SK-N-SH treated with all-trans-retinoic acid at 6 μM for 48 hours (cell line): ENCODE data around the gene ZBTB8B.

Source experiments
- BACH2 ChIP-seq: fragments of 250-450 bp; sonication (Bioruptor Pico); IDR thresholded peaks from 2 replicates; pipeline ENCODE4 v1.9.0; 2021; ENCODE audit warnings: mild to moderate bottlenecking, borderline replicate concordance
- ESRRG ChIP-seq: fragments of 250-450 bp; sonication (Bioruptor Pico); IDR thresholded peaks from 2 replicates; pipeline ENCODE4 v1.6.1; 2021; ENCODE audit warnings: mild to moderate bottlenecking
- GLIS3 ChIP-seq: fragments of 250-450 bp; sonication (Bioruptor Pico); IDR thresholded peaks from 2 replicates; pipeline ENCODE4 v1.5.0; 2020; ENCODE audit warnings: mild to moderate bottlenecking, moderate library complexity
- OSR1 ChIP-seq: fragments of 250-450 bp; sonication (Bioruptor Pico); IDR thresholded peaks from 2 replicates; pipeline ENCODE4 v1.8.0; 2022; ENCODE audit warnings: moderate library complexity, mild to moderate bottlenecking, inconsistent platforms
- PATZ1 ChIP-seq: fragments of 250-450 bp; sonication (Bioruptor Pico); IDR thresholded peaks from 2 replicates; pipeline ENCODE4 v1.8.0; 2020; ENCODE audit warnings: mild to moderate bottlenecking, moderate library complexity, borderline replicate concordance
- POU6F1 ChIP-seq: fragments of 250-450 bp; sonication (Bioruptor Pico); IDR thresholded peaks from 2 replicates; pipeline ENCODE4 v1.8.0; 2021; ENCODE audit warnings: low read depth, mild to moderate bottlenecking, moderate library complexity, borderline replicate concordance
- PPARA ChIP-seq: fragments of 250-450 bp; sonication (Bioruptor Pico); IDR thresholded peaks from 2 replicates; pipeline ENCODE4 v1.5.0; 2020; ENCODE audit warnings: mild to moderate bottlenecking, borderline replicate concordance
- RARB ChIP-seq: fragments of 250-450 bp; sonication (Bioruptor Pico); IDR thresholded peaks from 2 replicates; pipeline ENCODE4 v1.8.0; 2021; ENCODE audit warnings: mild to moderate bottlenecking, moderate library complexity
- ZC3H10 ChIP-seq: fragments of 250-450 bp; sonication (Bioruptor Pico); IDR thresholded peaks from 2 replicates; pipeline ENCODE4 v1.5.1; 2021; ENCODE audit warnings: mild to moderate bottlenecking, moderate library complexity
- ZFP3 ChIP-seq: fragments of 250-450 bp; sonication (Bioruptor Pico); IDR thresholded peaks from 2 replicates; pipeline ENCODE4 v1.5.0; 2020; ENCODE audit warnings: mild to moderate bottlenecking, moderate library complexity
- ZFP30 ChIP-seq: fragments of 450-650 bp; formaldehyde crosslinking; IDR thresholded peaks from 2 replicates; pipeline ENCODE4 v1.5.0; 2022; ENCODE audit warnings: mild to moderate bottlenecking, moderate library complexity
- ZNF565 ChIP-seq: fragments of 450-650 bp; formaldehyde crosslinking; conservative IDR thresholded peaks from 2 replicates; pipeline ENCODE4 v1.5.0; 2020; ENCODE audit warnings: low read depth, mild to moderate bottlenecking, moderate library complexity
- ZNF70 ChIP-seq: fragments of 450-650 bp; formaldehyde crosslinking; IDR thresholded peaks from 2 replicates; pipeline ENCODE4 v1.5.0; 2020; ENCODE audit warnings: mild to moderate bottlenecking, moderate library complexity

- TF ChIP-seq PPARA (no peak), BACH2 (CRISPR knock-in tag) (no peak), ZC3H10 (CRISPR knock-in tag) (no peak), OSR1 (CRISPR knock-in tag) (no peak), GLIS3 (no peak), POU6F1 (no peak), ZFP30 (CRISPR knock-in tag) (no peak), ZFP3 (CRISPR knock-in tag) (no peak), ZNF70 (CRISPR knock-in tag) (no peak), PATZ1 (CRISPR knock-in tag) (no peak), ZNF565 (no peak), ESRRG (CRISPR knock-in tag) (no peak), RARB (CRISPR knock-in tag) (no peak)
Observed at GRCh38 chr1:32464191-32464715, 619 bp upstream of the ZBTB8B start.
